ENCODE data around the gene AFF3.
"Not testable (repeated sequence)": the region's sequence is repeated elsewhere in the genome, so short reads cannot be mapped to it uniquely, and the experiment has no call there.

The AFF3 gene

GRCh38 chr2:100142393-100142792, at the start of gene AFF3:
AFF3 (minus strand) TSS chr2:100142590; CDS start chr2:100104454, 38,136 bp downstream.
- DNase-seq = no peak

- DNase-seq = no peak
These were observed 47.0 kb upstream of the AFF3 start for GRCh38 chr2:100189387-100189786.

- DNase-seq = no peak
These were observed 45.9 kb upstream of the AFF3 start for GRCh38 chr2:100188326-100188725.

GRCh38 chr2:100186126-100186525, 43.7 kb upstream of the AFF3 start:
- DNase-seq = no peak

- DNase-seq = no peak
These were observed 43.1 kb upstream of the AFF3 start for GRCh38 chr2:100185516-100185915.

GRCh38 chr2:100185105-100185504, 42.7 kb upstream of the AFF3 start:
- no peak for DNase-seq

GRCh38 chr2:100184055-100184737, 41.8 kb upstream of the AFF3 start:
- no peak for DNase-seq

- DNase-seq = no peak
These were observed 40.3 kb upstream of the AFF3 start for GRCh38 chr2:100182494-100183361.

GRCh38 chr2:100180503-100180902, 38.1 kb upstream of the AFF3 start:
- DNase-seq = no peak

GRCh38 chr2:100179806-100180205, 37.4 kb upstream of the AFF3 start:
- DNase-seq = no peak

GRCh38 chr2:100178864-100179263, 36.5 kb upstream of the AFF3 start:
- no peak for DNase-seq

- no peak for DNase-seq
These were observed 35.8 kb upstream of the AFF3 start for GRCh38 chr2:100178085-100178788.

- no peak for DNase-seq
These were observed 34.5 kb upstream of the AFF3 start for GRCh38 chr2:100176925-100177324.

- no peak for DNase-seq
These were observed 31.6 kb upstream of the AFF3 start for GRCh38 chr2:100174026-100174431.

GRCh38 chr2:100166701-100167100, 24.3 kb upstream of the AFF3 start:
- DNase-seq = no peak

- DNase-seq = no peak
These were observed 21.2 kb upstream of the AFF3 start for GRCh38 chr2:100163605-100164004.

GRCh38 chr2:100161945-100162620, 19.7 kb upstream of the AFF3 start:
- DNase-seq = no peak

GRCh38 chr2:100160396-100160795, 18.0 kb upstream of the AFF3 start:
- DNase-seq = no peak

- DNase-seq = not testable (repeated sequence)
These were observed 9.4 kb upstream of the AFF3 start for GRCh38 chr2:100151832-100152231.

GRCh38 chr2:100151310-100151709, 8.9 kb upstream of the AFF3 start:
- no peak for DNase-seq

GRCh38 chr2:100148883-100149282, 6.5 kb upstream of the AFF3 start:
- DNase-seq = no peak

GRCh38 chr2:100146657-100146960, 4.2 kb upstream of the AFF3 start:
- no peak for DNase-seq

Measured in NCI-H2081 (cell line).